HG03457 (cell line): ENCODE data around the gene LRP1B.

Source experiments
- ATAC-seq: cut with Tn5 transposase; IDR thresholded peaks from one replicate; pipeline ENCODE4 v1.9.1; 2021; ENCODE audit warnings: moderate number of reproducible peaks; ENCODE audit not compliant: unreplicated experiment

LRP1B gene

GRCh38 chr2:140248623-140249022 lies 1882.2 kb downstream of the LRP1B start:
- no peak for ATAC-seq

GRCh38 chr2:140247451-140248195 lies 1883.2 kb downstream of the LRP1B start:
- no peak for ATAC-seq

DNA sequence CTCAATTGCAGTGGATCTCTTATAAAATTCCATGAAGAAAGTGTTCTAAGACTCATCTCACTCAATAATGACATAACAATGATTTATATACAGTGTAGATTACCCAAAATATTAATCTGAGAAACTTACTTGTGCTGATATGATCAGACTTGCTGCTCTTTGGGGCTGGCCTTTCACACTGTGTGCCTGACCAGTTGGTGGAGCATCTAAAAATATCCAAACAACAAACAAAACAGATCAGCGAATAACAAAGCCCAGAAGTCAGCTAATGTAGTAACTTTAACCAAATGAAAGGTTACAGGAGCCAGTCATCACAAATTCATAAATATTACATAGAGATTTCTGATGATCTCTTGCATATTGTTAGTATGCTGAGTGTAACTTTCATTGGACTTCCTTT lies 1883.9 kb downstream of the LRP1B start:
- ATAC-seq, result no peak

DNA sequence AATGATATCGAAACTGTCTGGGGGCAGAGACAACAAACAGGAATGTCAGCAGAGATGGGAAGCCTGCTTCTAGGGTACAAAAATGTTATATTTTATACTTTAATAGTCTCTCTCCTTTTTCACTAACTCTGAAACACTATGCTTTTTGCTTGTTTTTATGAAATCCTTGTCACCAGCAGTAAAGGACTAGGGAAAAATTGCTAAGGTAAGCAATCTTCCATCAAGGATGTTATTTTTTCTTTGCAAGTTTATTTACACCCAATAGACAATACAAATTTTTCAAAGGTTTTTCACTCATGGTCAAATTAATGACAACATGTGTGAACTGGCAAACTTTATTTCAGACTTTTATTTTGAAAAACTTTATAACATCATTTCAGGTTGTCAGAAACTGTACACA lies 1884.8 kb downstream of the LRP1B start:
- ATAC-seq, result no peak

DNA sequence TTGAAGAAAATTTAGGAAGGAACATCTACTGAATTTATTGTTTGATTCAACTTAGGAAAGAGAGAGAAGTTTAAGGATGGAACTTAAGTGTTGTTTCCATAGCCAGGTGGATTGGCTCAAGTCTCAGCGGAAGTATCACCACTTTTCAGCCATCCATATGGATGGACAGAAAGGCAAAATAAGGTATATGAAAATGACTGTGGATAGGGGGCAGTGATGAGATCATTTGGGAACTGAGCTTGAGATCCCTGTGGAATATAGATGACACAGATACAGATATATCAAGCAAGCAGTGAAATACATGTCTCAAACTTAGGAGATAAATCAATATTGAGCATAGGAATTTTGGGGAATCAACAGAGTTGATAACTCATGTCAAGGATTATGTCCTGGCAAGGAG lies 1887.9 kb downstream of the LRP1B start:
- no peak for ATAC-seq

DNA sequence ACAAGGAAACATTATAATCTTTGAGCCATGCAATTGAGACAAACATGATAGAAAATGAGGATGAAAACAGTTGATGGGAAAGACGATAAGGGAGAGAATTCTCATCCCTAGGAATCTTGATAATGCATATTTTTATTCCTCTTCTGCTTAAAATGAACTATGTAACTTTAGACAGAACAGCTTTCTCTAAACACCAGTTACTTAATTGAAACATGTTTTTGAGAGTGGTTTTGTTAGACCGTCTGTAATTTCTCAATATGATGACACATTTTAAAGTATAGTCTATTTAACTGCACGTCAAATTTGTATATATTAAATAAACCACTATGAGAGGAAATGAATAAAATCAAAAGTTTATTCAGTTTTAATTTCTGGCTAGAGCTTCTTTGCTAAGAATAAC lies 1896.7 kb downstream of the LRP1B start:
- no peak for ATAC-seq

GRCh38 chr2:140210963-140211362 lies 1919.9 kb downstream of the LRP1B start:
- no peak for ATAC-seq

GRCh38 chr2:140205093-140205492 lies 1925.7 kb downstream of the LRP1B start:
- ATAC-seq, result no peak

DNA sequence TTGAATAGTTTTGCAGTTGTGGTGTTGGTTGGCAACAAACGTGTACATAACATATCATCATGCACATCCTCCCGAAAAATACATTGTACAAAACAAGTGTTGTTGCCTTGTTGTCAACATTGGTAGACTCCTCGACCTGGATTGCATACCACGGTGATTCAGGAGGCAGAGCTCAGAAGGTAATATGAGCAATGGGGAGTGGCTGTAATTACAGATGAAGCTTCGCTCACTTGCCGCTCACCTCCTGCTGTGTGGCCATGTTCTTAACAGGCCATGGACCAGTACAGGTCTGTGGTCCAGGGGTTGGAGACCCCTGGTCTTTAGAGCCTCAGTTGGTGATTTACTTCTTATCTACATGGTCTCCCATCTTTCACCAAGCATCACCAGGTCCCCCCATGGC lies 1927.5 kb downstream of the LRP1B start:
- ATAC-seq, result no peak

- no peak for ATAC-seq
These were observed 1929.2 kb downstream of the LRP1B start for GRCh38 chr2:140201572-140201971.

DNA sequence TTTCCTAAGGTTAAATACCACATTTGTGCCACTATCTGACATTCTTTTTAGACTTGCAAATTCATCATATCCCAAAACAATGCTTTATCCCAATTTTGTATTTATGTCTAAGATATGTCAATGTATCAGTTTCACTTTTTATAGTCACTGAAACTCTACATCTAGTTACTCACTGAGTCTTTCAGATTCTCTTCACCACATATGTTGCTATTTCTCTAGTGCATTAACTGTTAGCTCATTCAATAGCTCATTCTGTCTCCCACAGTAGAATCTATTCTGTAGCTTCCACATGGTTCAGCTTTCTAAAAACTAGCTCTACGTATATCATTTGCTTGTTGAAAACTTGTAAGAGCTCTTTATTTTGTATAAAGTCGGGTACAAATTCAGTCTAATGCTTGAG lies 1930.1 kb downstream of the LRP1B start:
- no peak for ATAC-seq

- no peak for ATAC-seq
These were observed 1930.5 kb downstream of the LRP1B start for GRCh38 chr2:140200307-140200706.

DNA sequence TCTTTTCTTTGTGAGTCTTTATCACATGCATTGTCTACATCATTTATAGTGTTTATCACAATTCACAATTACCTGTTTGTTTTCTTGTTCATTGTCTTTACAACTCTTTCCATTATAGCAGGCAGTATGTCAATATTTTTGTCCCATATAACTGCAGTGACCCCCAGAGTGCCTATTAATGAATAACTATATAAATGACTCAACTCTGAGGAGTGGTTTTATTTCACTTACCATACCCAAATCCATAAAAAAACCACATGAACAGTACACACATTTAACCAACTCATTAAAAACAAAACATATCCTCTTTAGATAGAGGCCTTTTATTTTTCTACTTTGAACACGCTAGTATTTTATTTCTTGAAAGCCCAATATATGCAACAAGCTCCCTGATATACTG lies 1931.5 kb downstream of the LRP1B start:
- ATAC-seq, result no peak

- ATAC-seq, result no peak
These were observed 1943.7 kb downstream of the LRP1B start for GRCh38 chr2:140187086-140187485.

DNA sequence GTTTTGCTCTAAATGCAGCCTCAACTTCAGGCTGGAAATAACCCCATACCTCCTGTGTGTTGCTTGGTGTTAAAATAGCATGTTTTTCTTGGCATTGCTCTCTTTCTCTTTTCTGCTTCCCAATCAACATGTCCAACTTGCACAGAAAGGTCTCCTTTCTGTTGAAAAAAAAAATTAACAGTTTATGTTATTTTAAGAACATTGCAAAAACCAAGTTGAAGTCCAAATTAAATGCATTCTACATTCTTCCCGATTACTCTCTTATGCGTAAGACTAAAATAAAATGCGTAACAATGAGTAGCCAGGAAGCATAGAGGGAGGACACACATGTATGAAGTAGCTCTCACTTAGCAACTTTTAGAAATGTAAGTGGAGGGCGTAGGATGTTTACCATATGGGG lies 1944.5 kb downstream of the LRP1B start:
- ATAC-seq, result no peak

GRCh38 chr2:140185076-140185475 lies 1945.7 kb downstream of the LRP1B start:
- ATAC-seq, result no peak

- no peak for ATAC-seq
These were observed 1947.6 kb downstream of the LRP1B start for GRCh38 chr2:140183056-140183765.
